Urothelium cell line (cell line): ENCODE measurements around the gene VNN1.

Experiments used
- DNase-seq: peaks from one replicate; pipeline ENCODE4 v3.0.0; 2011; ENCODE audit warnings: low spot score, mixed read lengths
- FAIRE-seq: peaks from 2 replicates; lab custom pipeline; 2011; peaks lifted over from hg19 to GRCh38; lab: Jason Lieb, UNC

Gene VNN1

DNA sequence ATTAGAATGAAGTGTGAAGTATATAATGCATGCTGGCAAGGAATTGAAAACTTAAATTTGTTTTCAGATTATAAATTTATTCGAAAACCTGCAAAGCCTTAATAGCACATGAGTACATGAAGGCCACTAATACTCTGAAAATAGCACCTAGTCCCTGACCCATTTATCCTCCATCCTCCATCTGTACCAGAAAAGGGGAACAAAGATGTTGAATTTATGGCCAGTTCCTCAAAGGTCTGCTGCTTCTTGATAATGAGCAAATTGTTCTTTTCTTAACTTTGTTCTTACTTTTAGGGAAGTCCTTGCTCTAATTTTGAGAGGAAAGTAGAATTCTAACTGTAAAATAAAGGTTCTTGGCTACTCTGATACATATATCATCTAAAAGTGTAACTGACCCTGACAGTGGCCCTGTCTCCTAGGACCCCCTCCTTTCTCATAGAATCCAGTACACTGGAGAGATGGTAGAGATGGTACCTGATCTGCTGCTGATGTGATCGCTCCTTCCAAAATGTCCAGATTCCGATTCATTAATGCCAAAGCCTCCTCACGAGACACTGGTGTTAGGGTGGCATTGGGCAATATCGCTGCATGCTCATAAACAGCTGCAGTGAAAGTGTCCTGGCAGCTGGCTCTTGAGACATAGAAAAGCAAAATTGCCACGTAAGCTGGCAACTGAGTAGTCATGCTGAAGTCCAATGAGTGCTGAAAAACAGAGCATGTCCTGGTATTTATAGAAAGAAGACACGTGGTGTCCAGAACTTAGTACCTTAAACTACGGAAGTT lies at the start of gene VNN1:
VNN1 (minus strand) TSS at position 704 of the 783 bp plus-strand sequence; CDS start at position 684, 20 bp downstream.
- DNase-seq (no peak), FAIRE-seq (no peak)

GRCh38 chr6:132763269-132763668 lies 49.4 kb upstream of the VNN1 start:
- no peak for FAIRE-seq

GRCh38 chr6:132760256-132760655 lies 46.4 kb upstream of the VNN1 start:
- FAIRE-seq: no peak
- no peak for DNase-seq

More at GRCh38 chr6:132763269-132763668, 49.4 kb upstream of the VNN1 start:
- no peak for DNase-seq

DNA sequence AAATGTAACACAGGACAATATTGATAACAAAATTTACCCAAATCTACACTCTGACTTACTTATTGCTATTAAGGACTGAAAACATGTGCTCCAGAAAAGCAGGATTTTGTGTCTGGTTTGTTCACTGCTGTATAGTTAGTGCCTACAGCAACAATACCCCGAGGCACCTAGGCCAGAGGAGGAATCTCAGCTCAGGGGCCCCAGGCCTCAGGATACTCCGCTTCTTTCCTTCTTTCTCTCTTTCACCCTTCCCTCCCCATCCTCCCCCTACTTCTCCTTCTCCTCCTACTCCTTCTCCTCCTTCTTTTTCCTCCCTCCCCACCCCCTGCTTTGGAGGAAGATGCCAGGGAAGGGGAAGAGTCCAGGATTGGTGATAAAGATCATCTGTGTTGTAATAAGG lies 44.8 kb upstream of the VNN1 start:
- FAIRE-seq (no peak), DNase-seq (no peak)

DNA sequence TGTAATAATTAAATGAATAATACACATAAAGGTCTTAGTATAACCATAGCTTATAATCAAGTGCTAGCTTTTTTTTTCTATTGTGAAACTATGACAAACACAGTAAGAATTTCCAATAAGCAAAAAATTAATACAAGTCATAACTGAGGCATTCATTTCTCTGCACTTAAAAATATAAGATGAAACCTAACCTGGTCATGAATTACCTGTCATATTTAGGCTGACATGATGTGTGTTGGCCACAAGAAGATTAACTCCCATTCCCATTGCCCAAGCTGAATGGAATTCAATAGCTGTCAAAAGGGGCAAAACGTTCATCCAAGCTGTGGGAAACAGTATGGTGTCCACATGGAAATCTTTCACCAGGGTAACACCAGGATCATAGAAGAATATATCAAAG lies 38.4 kb upstream of the VNN1 start:
- DNase-seq (no peak), FAIRE-seq (no peak)

DNA sequence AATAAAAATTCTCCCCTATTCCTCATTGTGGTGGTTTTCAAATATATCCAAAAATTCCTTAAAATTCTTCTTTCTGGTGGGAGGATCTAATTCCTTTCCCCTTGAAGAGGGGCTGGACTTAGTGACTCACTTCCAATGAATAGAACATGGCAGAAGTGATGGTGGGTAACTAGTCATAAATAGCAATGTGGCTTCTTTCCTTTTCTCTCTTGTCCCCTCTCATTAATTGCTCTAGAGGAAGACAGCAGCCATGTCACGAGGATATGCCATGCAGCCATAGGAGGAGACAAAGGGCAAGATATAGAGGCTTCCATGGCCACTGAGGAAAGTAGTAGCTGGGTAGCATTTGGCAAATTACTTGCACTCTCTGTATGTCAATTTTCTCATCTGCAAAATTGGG lies 38.0 kb upstream of the VNN1 start:
- FAIRE-seq (no peak), DNase-seq (no peak)

DNA sequence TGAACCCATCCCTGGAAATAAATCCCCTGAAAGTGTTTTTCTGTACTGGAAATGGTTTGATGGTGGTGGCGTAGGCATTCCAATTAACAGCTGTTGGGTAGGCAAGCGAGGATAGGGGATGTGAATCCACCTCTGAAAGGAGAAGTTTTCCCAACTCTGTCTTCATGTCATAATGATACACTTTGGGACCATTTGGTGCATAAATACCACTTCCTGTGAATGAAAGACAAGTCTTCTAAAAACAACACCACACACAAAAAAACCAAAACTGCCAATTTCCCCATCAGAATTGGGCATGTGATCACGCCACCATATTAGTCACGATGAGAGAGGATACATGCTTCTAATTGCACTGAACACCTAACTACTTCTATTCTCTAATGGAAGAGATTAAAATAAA lies 37.5 kb upstream of the VNN1 start:
- no peak for FAIRE-seq
- no peak for DNase-seq

DNA sequence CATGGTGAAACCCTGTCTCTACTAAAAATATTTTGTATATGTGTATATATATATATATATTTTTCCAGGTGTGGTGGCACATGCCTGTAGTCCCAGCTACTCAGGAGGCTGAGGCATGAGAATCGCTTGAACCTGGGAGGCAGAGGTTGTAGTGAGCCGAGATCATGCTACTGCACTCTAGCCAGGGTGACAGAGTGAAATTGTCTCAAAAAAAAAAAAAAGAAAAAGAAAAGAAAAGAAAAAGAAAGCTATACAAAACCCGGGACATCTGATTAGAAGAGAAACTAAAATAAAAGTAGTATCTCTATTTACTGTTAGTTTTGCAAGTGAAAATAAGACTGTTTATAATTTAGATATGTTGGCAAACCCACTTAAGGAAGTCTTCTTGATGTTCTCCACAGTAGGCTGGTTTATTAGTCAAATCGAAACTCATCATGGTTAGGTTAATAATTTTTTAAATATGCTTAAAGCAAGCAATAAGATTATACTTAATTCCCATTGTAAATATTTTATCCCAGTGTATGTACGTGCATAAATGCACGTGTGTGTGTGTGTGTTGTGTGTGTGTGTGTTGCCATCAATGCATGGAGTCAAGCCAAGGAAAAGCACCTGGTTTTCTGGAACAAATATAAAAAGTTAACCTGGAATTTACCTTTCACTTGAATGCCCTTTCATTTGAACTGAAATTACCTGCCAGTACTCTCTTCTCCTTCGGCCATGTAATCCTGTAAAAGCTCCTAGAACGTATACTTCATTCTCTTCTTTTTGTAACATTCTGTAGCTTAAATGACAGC lies 36.8 kb upstream of the VNN1 start:
- no peak for FAIRE-seq
- no peak for DNase-seq

GRCh38 chr6:132749111-132749510 lies 35.3 kb upstream of the VNN1 start:
- DNase-seq (no peak), FAIRE-seq (no peak)

- FAIRE-seq: no peak
- no peak for DNase-seq
These were observed 34.6 kb upstream of the VNN1 start for GRCh38 chr6:132748446-132748845.

- no peak for FAIRE-seq
- DNase-seq: no peak
These were observed 32.2 kb upstream of the VNN1 start for GRCh38 chr6:132746048-132746447.

GRCh38 chr6:132742495-132742894 lies 28.6 kb upstream of the VNN1 start:
- no peak for DNase-seq
- no peak for FAIRE-seq

DNA sequence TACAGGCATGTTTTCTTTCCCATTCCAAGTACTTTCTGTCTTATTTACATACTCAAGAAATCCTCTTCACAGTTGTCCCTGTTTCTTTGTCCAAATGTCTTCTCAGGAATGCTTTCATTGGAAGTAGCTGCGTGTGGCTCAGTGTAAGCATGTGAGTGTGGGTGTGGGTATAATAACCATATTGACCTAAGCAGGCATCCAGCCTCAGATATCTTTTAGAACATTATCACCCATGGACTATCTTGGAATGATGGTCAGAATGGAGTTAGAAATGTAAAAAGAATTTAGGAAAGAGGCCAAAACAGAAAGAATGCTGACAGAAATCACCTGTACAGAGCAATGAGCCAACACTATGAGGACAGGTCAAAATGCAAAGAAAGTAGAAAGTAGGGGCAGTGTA lies 27.4 kb upstream of the VNN1 start:
- FAIRE-seq (no peak), DNase-seq (no peak)

- DNase-seq: no peak
- no peak for FAIRE-seq
These were observed 22.4 kb upstream of the VNN1 start for GRCh38 chr6:132736239-132736638.

GRCh38 chr6:132734694-132735236 lies 20.9 kb upstream of the VNN1 start:
- DNase-seq: no peak
- FAIRE-seq: no peak

DNA sequence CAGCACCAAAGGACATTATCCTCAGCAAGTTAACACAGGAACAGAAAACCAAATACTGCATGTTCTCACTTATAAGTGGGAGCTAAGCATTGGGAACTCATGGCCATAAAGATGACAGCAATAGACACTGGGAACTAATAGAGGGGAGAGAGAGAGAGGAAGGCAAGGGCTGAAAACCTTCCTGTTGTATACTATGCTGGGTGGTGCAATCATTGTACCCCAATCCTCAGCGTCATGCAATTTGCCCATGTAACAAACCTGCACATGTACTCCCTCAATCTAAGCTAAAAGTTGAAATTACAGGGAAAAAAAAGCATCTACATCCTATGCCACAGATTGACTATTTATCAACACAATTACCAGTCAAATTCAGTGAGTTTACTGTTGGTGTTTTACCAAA lies 20.0 kb upstream of the VNN1 start:
- DNase-seq: no peak
- no peak for FAIRE-seq

- no peak for FAIRE-seq
- DNase-seq: no peak
These were observed 19.4 kb upstream of the VNN1 start for GRCh38 chr6:132733283-132733682.

DNA sequence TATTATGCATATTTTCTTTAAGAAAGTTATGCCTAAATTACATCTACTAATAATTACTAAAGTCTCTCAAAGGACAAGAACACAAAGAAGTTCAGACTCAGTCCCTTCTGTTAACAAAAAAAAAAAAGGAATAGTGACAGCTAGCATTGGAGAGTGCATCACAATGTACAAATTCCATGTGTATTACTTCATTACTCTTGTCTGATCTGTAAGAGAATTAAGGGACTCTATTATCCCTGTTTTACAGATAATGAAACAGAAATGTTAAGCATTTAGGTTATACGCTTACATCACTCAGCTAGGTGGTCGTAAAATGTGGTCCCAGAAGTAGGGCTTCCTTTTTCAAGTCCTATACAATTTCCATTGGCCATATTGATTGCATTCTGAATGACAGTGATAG lies 17.2 kb upstream of the VNN1 start:
- DNase-seq (no peak), FAIRE-seq (no peak)

DNA sequence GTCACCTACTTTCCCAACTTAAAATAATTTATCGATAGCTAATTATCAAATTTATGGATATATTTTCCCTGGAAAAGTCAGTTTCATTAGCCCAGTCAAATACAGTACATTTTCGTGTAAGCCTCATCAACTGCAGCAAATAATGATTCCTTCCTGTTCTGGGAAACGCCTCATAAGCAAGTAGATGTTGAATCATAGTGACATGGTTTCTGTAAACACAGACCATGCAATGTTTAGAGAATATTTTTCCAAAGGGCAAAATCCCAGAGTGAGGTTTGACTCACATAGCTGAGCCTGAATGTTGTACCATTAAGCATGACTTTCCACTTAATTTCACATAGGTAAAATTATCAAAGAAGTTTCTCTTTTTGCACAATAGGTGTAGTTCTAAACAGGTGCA lies 16.7 kb upstream of the VNN1 start:
- FAIRE-seq (no peak), DNase-seq (no peak)

GRCh38 chr6:132728616-132729015 lies 14.8 kb upstream of the VNN1 start:
- DNase-seq (no peak), FAIRE-seq (no peak)

- DNase-seq (no peak), FAIRE-seq (no peak)
These were observed 12.7 kb upstream of the VNN1 start for GRCh38 chr6:132726608-132726975.
